Measurements from ENCODE around the gene CBFA2T3.

Gene CBFA2T3

GRCh38 chr16:88995746-88996535, 18.9 kb upstream of the CBFA2T3 start:
- DNase-seq = no peak

- no peak for DNase-seq
Measured at GRCh38 chr16:88995194-88995593, 18.2 kb upstream of the CBFA2T3 start.

- no peak for DNase-seq
Measured at GRCh38 chr16:88994695-88995094, 17.7 kb upstream of the CBFA2T3 start.

GRCh38 chr16:88993946-88994600, 17.1 kb upstream of the CBFA2T3 start:
- DNase-seq = no peak

GRCh38 chr16:88993166-88993761, 16.3 kb upstream of the CBFA2T3 start:
- no peak for DNase-seq

GRCh38 chr16:88992351-88993165, 15.6 kb upstream of the CBFA2T3 start:
- no peak for DNase-seq

- no peak for DNase-seq
Measured at GRCh38 chr16:88991813-88992350, 14.9 kb upstream of the CBFA2T3 start.

- no peak for DNase-seq
Measured at GRCh38 chr16:88989852-88990547, 13.0 kb upstream of the CBFA2T3 start.

GRCh38 chr16:88988980-88989811, 12.2 kb upstream of the CBFA2T3 start:
- no peak for DNase-seq

GRCh38 chr16:88985521-88985920, 8.5 kb upstream of the CBFA2T3 start:
- no peak for DNase-seq

- DNase-seq = no peak
Measured at GRCh38 chr16:88983771-88984687, 7.0 kb upstream of the CBFA2T3 start.

GRCh38 chr16:88983165-88983564, 6.2 kb upstream of the CBFA2T3 start:
- no peak for DNase-seq

- no peak for DNase-seq
Measured at GRCh38 chr16:88982286-88983084, 5.5 kb upstream of the CBFA2T3 start.

- DNase-seq = no peak
Measured at GRCh38 chr16:88979353-88980015, 2.5 kb upstream of the CBFA2T3 start.

GRCh38 chr16:88978608-88979346, 1.8 kb upstream of the CBFA2T3 start:
- no peak for DNase-seq

- DNase-seq = no peak
Measured at GRCh38 chr16:88977812-88978607, 1.0 kb upstream of the CBFA2T3 start.

- no peak for DNase-seq
Measured at GRCh38 chr16:88976366-88977017, 515 bp downstream of the CBFA2T3 start.
